ENCODE measurements around the gene PIBF1. TPM values are rescaled to one million over a fixed set of nuclear protein-coding genes. Genes with fewer than 3 reads are reported as not detected.

The PIBF1 gene
- polyA plus RNA-seq, 3 donors, result 3.3 to 8.0 (median 4.7) TPM

- intact Hi-C loops (cut with micrococcal nuclease), result no loop called here
- H3K9me3 Mint-ChIP-seq, result peaks cover 0 to 8% (median 2%) of the 10 kb centered on the region in 7 donors
These were observed 178.6 kb downstream of the PIBF1 start for GRCh38 chr13:72960541-72960940.

GRCh38 chr13:72963762-72964161 is 181.8 kb downstream of the PIBF1 start:
- Histone ChIP-seq H3K4me1 (ENCODE audit: control insufficient read depth in 1 of 2, insufficient read depth in 2 of 2, low read length in 2 of 2) (peaks cover 0 to 2% of the 10 kb centered on the region in 2 donors), H3K4me2 (replicated peaks; ENCODE audit: extremely low read depth, low read length, poor library complexity, severe bottlenecking) (no peak overlapping the region), H3K27ac (ENCODE audit: low read depth in 1 of 2, low read length in 2 of 2) (peak overlapping the region in 1 of 2 donors; percentile 10), H3K9ac (ENCODE audit: insufficient read depth, low read length, poor library complexity, severe bottlenecking) (no peak overlapping the region), H3K36me3 (replicated peaks in 1 of 2; ENCODE audit: control insufficient read depth in 1 of 2, insufficient read depth in 2 of 2, low read length in 2 of 2) (peaks cover 0 to 4% of the 10 kb centered on the region in 2 donors), H3K79me2 (ENCODE audit: insufficient read depth, low read length) (no peaks in the 10 kb centered on the region), H3K27me3 (ENCODE audit: control insufficient read depth in 2 of 2, insufficient read depth in 2 of 2, low read length in 2 of 2) (no peaks in the 10 kb centered on the region), H4K20me1 (ENCODE audit: insufficient read depth, low read length) (no peaks in the 10 kb centered on the region), H2AFZ (ENCODE audit: insufficient read depth, low read depth, low read length, poor library complexity, severe bottlenecking) (no peak overlapping the region), H3K9me3 (replicated peaks in 1 of 2; ENCODE audit: control insufficient read depth in 1 of 2, insufficient read depth in 1 of 2, low read length in 2 of 2) (no peaks in the 10 kb centered on the region), H3K4me3 (replicated peaks in 1 of 3; ENCODE audit: low read depth in 2 of 3, low read length in 3 of 3) (no peak overlapping the region)
- DNase-seq, result peak in 1 of 3 donors; percentile 3
- H3K27me3 Mint-ChIP-seq (ENCODE audit: low read depth in 3 of 3), result peaks cover 0 to 3% (median 0%) of the 10 kb centered on the region in 3 donors
- no peak overlapping the region for H3K4me3 Mint-ChIP-seq
- no CpG with 5 or more reads among the region's 1 CpG for WGBS (ENCODE audit: insufficient coverage)
- peaks cover 10% of the 10 kb centered on the region for H3K4me1 Mint-ChIP-seq
- H3K36me3 Mint-ChIP-seq, result peaks cover 7 to 8% of the 10 kb centered on the region in 2 donors
- peaks cover 0 to 3% (median 0%) of the 10 kb centered on the region in 7 donors for H3K9me3 Mint-ChIP-seq
- no peak for TF ChIP-seq CTCF (IDR thresholded peaks at IDR 0.05)
- peak overlapping the region in 1 of 7 donors; percentile 50 for H3K27ac Mint-ChIP-seq
- intact Hi-C loops (cut with micrococcal nuclease), result no loop called here

More at GRCh38 chr13:72960541-72960940, 178.6 kb downstream of the PIBF1 start:
- TF ChIP-seq CTCF (IDR thresholded peaks at IDR 0.05), result no peak
- no peak for DNase-seq
- Mint-ChIP-seq H3K27me3 (ENCODE audit: low read depth in 3 of 3) (no peaks in the 10 kb centered on the region), H3K4me3 (no peak overlapping the region), H3K4me1 (peaks cover 10% of the 10 kb centered on the region), H3K27ac (no peak overlapping the region), H3K36me3 (peaks cover 13 to 15% of the 10 kb centered on the region in 2 donors)
- no peak overlapping the region for H2AFZ ChIP-seq (ENCODE audit: insufficient read depth, low read depth, low read length, poor library complexity, severe bottlenecking)
- no peaks in the 10 kb centered on the region for H3K79me2 ChIP-seq (ENCODE audit: insufficient read depth, low read length)
- H3K4me1 ChIP-seq (ENCODE audit: control insufficient read depth in 1 of 2, insufficient read depth in 2 of 2, low read length in 2 of 2), result peaks cover 0 to 2% of the 10 kb centered on the region in 2 donors
- H3K9ac ChIP-seq (ENCODE audit: insufficient read depth, low read length, poor library complexity, severe bottlenecking), result no peak overlapping the region
- H3K9me3 ChIP-seq (replicated peaks in 1 of 2; ENCODE audit: control insufficient read depth in 1 of 2, insufficient read depth in 1 of 2, low read length in 2 of 2), result no peaks in the 10 kb centered on the region
- H3K27ac ChIP-seq (ENCODE audit: low read depth in 1 of 2, low read length in 2 of 2), result no peak overlapping the region
- no peaks in the 10 kb centered on the region for H3K27me3 ChIP-seq (ENCODE audit: control insufficient read depth in 2 of 2, insufficient read depth in 2 of 2, low read length in 2 of 2)
- no peak overlapping the region for H3K4me3 ChIP-seq (replicated peaks in 1 of 3; ENCODE audit: low read depth in 2 of 3, low read length in 3 of 3)
- no peak overlapping the region for H3K4me2 ChIP-seq (replicated peaks; ENCODE audit: extremely low read depth, low read length, poor library complexity, severe bottlenecking)
- H3K36me3 ChIP-seq (replicated peaks in 1 of 2; ENCODE audit: control insufficient read depth in 1 of 2, insufficient read depth in 2 of 2, low read length in 2 of 2), result peaks cover 0 to 3% of the 10 kb centered on the region in 2 donors
- H4K20me1 ChIP-seq (ENCODE audit: insufficient read depth, low read length), result no peaks in the 10 kb centered on the region

Data from CD14-positive monocyte (primary cell).